EH (cell line): ENCODE results near the gene LHFPL3.
"Not testable (repeated sequence)": the region's sequence is repeated elsewhere in the genome, so short reads cannot be mapped to it uniquely, and the experiment has no call there.

Experiments
- DNase-seq: peaks from one replicate; pipeline ENCODE4 v3.0.0-alpha.2; 2015; ENCODE audit warnings: low read depth

LHFPL3 gene

DNA sequence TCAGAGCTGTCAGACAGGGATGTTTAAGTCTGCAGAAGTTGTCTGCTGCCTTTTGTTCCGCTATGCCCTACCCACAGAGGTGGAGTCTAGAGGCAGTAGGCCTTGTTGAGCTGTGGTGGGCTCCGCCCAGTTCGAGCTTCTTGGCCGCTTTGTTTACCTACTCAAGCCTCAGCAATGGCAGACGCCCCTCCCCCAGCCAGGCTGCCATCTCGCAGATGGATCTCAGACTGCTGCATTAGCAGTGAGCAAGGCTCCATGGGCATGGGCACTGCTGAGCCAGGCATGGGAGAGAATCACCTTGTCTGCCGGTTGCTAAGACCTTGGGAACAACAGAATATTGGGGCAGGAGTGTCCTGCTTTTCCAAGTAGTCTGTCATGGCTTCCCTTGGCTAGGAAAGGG, 267.2 kb downstream of the LHFPL3 start:
- not testable (repeated sequence) for DNase-seq

DNA sequence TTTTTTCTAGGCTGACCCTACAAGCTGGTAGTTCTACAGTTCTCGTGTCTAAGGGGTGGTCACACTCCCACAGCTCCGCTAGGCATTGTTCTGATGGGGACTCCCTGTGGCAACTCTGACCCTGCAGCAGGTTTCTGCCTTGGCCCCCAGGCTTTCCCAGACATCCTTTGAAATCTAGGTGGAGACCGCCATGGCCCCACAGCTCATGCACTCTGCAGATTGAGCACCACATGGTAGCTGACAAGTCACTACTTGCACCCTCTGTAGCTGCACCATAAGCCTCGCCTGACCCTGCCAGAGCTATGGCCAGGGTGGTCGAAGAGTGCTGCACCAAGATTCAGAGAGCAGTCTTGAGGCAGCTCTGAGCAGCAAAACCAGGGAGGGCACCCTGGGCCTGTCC, 275.6 kb downstream of the LHFPL3 start:
- DNase-seq, result no peak

DNA sequence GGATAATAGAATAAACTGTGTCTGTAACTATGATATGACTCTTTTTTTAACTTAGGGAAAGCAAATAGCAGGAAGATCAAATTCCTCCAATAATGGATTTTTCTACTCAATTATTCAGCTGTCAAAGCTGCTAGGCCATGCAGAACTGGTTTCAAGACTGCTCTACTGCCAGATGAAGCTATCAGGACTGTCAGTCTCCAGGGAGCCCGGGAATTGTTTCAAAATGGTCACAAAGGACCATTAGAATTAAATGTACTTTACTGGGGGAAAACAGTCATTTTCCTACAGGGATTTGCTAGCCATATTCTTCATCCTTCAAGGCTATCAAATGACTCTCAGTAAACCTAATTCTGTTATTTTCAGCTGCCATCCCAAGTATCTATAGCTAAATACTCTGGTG, 276.3 kb downstream of the LHFPL3 start:
- no peak for DNase-seq

DNA sequence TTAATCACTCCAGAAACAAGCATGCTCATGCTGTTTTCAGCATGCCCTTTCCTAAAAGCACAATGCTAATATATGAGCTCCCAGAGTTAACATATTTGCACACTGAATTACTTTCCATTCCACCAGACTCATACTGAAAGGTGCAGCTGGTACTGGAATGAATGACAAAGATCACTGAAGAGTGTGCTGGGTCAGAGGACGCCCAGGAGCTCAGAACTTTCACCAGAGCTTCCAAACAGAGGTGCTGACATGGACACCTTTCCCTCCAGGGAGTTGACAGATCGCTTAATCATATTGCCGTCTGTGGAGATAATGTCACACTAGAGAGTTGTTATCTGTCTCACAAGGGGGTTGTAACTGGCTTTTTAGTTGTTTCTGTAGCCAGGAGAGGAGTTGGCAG, 292.9 kb downstream of the LHFPL3 start:
- DNase-seq, result no peak

- DNase-seq, result no peak
These were observed 297.6 kb downstream of the LHFPL3 start for GRCh38 chr7:104625956-104626355.

- DNase-seq, result peak; percentile 37
These were observed 299.1 kb downstream of the LHFPL3 start for GRCh38 chr7:104627516-104627915.

GRCh38 chr7:104628017-104628416, 299.6 kb downstream of the LHFPL3 start:
- DNase-seq, result no peak

DNA sequence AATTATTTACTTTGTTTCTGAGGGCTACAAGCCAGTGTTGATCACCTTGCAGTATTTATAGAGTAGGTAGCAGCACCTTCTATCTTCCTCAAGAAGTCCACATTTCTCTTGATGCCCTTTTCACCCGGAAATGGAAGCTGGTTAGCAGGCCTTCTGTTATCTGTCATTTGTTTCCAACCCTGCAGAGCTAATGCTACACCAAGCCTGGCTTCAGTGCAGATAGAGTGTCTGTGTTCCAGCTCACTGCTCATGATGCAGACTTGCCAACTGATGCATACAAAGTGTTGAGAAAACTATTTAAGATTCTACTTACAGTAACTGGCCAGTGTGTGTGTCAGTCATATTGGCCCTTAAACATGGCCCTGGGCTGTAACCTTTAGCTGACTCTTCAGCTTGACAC, 301.0 kb downstream of the LHFPL3 start:
- no peak for DNase-seq

DNA sequence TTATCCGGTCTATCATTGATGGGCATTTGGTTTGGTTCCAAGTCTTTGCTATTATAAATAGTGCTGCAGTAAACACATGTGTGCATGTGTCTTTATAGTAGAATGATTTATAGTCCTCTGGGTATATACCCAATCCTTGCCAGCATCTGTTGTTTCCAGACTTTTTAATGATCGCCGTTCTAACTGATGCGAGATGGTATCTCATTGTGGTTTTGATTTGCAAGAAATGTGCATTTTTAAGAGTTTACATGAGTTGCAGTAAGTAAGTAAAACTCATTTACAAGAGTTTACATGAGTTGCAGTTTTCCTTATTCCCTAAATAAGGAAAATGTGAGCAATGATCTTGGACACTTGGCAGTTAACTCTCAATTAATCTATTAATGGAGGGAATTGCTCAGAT, 312.1 kb downstream of the LHFPL3 start:
- no peak for DNase-seq

DNA sequence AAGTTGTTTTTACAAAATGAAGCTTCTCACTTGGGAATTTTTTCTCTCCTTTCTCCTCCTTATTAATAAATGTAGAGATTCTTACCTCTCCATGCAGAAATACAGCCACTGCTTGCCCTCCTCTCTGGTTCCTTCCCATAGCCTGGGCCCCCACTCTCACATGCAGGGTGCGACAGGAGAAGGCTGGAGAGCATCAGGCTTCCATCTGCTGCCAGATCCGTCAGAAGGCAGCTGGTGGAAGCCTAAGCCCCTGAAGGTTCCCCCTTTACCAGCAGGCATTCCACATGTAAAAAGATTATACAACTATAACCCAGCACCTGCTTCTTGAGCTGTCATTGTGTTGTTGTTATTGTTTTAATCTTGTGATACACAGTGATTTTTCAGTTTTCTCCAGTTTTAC, 314.2 kb downstream of the LHFPL3 start:
- no peak for DNase-seq

- peak; percentile 3 for DNase-seq
These were observed 315.3 kb downstream of the LHFPL3 start for GRCh38 chr7:104643587-104644217.

GRCh38 chr7:104650991-104651640, 322.7 kb downstream of the LHFPL3 start:
- DNase-seq, result no peak

GRCh38 chr7:104652434-104652833, 324.0 kb downstream of the LHFPL3 start:
- no peak for DNase-seq

- DNase-seq, result no peak
These were observed 324.5 kb downstream of the LHFPL3 start for GRCh38 chr7:104652865-104653264.

DNA sequence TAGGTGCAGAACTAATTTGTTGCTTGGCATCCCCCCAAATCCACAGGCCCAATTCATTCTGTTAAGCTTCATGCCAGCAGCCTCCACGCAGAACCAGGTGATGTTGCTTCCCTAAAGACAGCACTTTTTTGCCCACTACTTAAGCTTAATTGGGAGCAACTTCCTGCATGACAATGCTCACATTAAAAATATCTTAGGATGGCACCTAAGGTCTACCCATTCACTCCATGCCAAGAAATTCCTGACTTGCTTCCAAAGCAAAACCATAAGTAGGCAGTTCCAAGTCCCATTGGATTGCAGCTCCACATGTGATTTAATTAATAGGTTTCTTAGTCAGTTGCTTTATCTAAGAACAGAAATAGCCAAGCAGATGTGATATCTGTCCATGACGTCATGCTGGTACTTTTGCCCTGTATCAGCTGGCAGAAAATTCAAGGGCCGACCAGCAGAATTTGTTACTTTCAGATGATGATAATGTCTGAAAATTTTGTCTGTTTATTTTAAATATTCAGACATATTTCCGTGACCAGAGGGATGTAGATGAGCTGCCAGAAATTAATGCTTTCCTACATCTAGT, 325.5 kb downstream of the LHFPL3 start:
- no peak for DNase-seq

DNA sequence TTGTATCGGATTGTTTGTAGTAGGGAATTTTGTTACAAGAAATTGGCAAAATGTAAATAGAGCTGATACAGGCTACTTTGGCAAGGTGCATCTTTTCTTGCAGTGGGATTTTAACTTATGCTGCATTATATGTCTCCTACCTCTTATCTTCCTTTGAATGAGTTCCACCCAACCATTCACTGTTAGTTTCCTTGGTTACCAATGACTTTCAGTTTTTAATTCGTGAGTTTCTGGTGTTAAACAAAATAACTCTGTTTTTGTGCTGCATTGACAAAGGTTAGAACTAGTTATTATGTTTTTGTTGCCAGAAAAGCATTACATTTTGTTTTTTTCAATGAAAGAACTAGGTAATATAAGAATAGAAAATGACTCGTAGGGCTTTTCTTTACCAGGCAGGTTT, 327.2 kb downstream of the LHFPL3 start:
- no peak for DNase-seq

GRCh38 chr7:104656467-104656866, 328.1 kb downstream of the LHFPL3 start:
- no peak for DNase-seq

- DNase-seq, result no peak
These were observed 328.7 kb downstream of the LHFPL3 start for GRCh38 chr7:104657134-104657533.

GRCh38 chr7:104661575-104661974, 333.2 kb downstream of the LHFPL3 start:
- DNase-seq, result no peak

- no peak for DNase-seq
These were observed 336.2 kb downstream of the LHFPL3 start for GRCh38 chr7:104664648-104665047.

GRCh38 chr7:104677587-104677986, 349.2 kb downstream of the LHFPL3 start:
- DNase-seq, result no peak

DNA sequence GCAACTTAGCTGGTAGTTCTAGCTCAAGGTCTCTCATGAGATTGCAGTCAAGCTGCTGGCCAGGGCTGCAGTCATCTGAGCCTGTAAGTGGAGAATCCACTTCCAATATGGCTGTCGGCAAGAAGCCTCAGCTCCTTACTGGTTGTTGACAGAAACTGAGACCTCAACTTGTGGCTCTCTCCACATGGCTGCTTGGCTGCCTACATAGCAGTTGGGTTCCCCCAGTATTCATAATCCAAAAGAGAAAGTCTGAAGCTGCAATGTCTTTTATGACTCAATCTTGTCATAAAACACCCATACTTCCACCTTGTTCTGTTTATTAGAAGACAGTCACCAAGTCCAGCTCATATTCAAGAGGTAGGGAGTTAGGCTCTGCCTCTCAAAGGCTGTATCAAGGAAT, 350.7 kb downstream of the LHFPL3 start:
- DNase-seq, result no peak

DNA sequence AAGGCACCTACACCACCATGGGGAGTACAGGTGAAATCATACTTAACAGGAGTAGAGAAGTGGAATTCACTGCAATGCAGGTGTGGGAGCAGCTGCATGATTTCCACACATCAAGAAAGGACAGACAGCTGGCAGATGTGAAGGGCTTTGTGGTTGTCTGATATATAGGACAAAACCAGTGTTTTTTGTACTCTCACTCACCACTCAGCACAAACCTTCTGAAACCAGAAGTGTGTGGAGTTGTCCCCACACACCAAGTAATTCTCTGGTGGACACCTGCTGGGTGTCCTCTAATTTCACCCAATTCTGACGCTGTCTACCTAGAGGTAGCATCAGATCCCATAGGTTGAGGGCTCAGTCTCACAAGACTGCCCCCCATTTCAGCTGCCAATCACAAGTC, 357.9 kb downstream of the LHFPL3 start:
- no peak for DNase-seq

DNA sequence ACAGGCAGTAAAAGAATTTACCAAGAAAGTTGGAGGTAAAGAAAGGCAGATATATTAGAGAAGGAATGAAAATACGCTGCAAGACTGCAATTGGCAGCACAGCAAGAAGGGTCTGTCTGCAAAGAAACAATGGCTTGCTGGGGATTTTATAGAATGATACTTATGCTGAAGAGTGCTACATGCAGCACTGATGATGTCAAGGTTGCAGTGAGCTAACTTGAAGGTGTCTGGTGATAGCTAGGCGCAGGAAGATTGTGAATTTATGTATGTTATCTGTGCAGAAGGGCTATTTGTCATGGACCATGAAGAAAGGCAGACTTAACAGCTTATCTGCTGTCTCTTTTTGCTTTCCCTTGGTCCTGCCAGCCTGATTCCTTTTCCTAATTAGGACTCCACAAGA, 366.3 kb downstream of the LHFPL3 start:
- no peak for DNase-seq
